HG03571 (cell line): Measurements from ENCODE around the gene ARL6IP1.
A peak's percentile ranks its signal among the peaks of the same experiment; 100 is the strongest.
"Not testable (repeated sequence)": the region's sequence is repeated elsewhere in the genome, so short reads cannot be mapped to it uniquely, and the experiment has no call there.

Source experiments
- ATAC-seq: cut with Tn5 transposase; IDR thresholded peaks from one replicate; pipeline ENCODE4 v1.9.1; 2021; ENCODE audit not compliant: unreplicated experiment

ARL6IP1 gene

GRCh38 chr16:18800293-18800692, 1.1 kb downstream of the ARL6IP1 start:
- ATAC-seq = no peak

- no peak for ATAC-seq
These were observed 1.8 kb downstream of the ARL6IP1 start for GRCh38 chr16:18799500-18799899.

- no peak for ATAC-seq
These were observed 3.6 kb downstream of the ARL6IP1 start for GRCh38 chr16:18797746-18798145.

- ATAC-seq = no peak
These were observed 5.0 kb downstream of the ARL6IP1 start for GRCh38 chr16:18796377-18796776.

- ATAC-seq = no peak
These were observed 8.4 kb downstream of the ARL6IP1 start for GRCh38 chr16:18792836-18793433.

- ATAC-seq = peak; percentile 78
These were observed 11.3 kb downstream of the ARL6IP1 start, which contains the start of gene RPS15A for GRCh38 chr16:18789850-18790706. RPS15A (minus strand) TSS chr16:18790334; CDS start chr16:18789113, 1,221 bp downstream.

- no peak for ATAC-seq
These were observed 11.9 kb downstream of the ARL6IP1 start for GRCh38 chr16:18789515-18789849.

GRCh38 chr16:18788828-18789514, 12.4 kb downstream of the ARL6IP1 start:
- no peak for ATAC-seq

- ATAC-seq = no peak
These were observed 16.3 kb downstream of the ARL6IP1 start for GRCh38 chr16:18784917-18785623.

- no peak for ATAC-seq
These were observed 17.7 kb downstream of the ARL6IP1 start for GRCh38 chr16:18783430-18784341.

GRCh38 chr16:18782697-18783429, 18.5 kb downstream of the ARL6IP1 start:
- ATAC-seq = no peak

- not testable (repeated sequence) for ATAC-seq
These were observed 20.1 kb downstream of the ARL6IP1 start for GRCh38 chr16:18781232-18781631.

- ATAC-seq = not testable (repeated sequence)
These were observed 20.8 kb downstream of the ARL6IP1 start for GRCh38 chr16:18780460-18781026.

GRCh38 chr16:18777664-18778063, 23.7 kb downstream of the ARL6IP1 start:
- not testable (repeated sequence) for ATAC-seq

- not testable (repeated sequence) for ATAC-seq
These were observed 25.0 kb downstream of the ARL6IP1 start for GRCh38 chr16:18776334-18776733.

GRCh38 chr16:18774651-18775050, 26.7 kb downstream of the ARL6IP1 start:
- not testable (repeated sequence) for ATAC-seq

GRCh38 chr16:18772171-18772570, 29.2 kb downstream of the ARL6IP1 start:
- not testable (repeated sequence) for ATAC-seq

- ATAC-seq = not testable (repeated sequence)
These were observed 30.9 kb downstream of the ARL6IP1 start for GRCh38 chr16:18770336-18770962.

- ATAC-seq = not testable (repeated sequence)
These were observed 34.1 kb downstream of the ARL6IP1 start for GRCh38 chr16:18767217-18767616.
